IMR-90 (cell line): ENCODE data around the gene NLRP3. TPM values are rescaled to one million over a fixed set of nuclear protein-coding genes. Genes with fewer than 3 reads are reported as not detected.

Source experiments
- ATAC-seq: fragments of 200-7000 bp; cut with Tn5 transposase; 2 replicates; pipeline ENCODE4 v1.9.1; 2020; ENCODE audit warnings: low read depth, mild to moderate bottlenecking, moderate library complexity
- BruUV-seq: library from RNA; stranded (reverse); fragments of 400-500 nt; replicated peaks from 2 replicates; lab custom pipeline; 2021; lab: Mats Ljungman, UMichigan
- CTCF ChIA-PET: fragments of 300-600 bp; formaldehyde crosslinking; extraction: SDS; loops from one replicate; lab custom pipeline; 2021; ENCODE audit warnings: antibody characterized with exemption; lab: Yijun Ruan, JAX
- POLR2A ChIA-PET: fragments of 300-600 bp; sonication (Branson Sonifier 250); formaldehyde crosslinking; loops from one replicate; lab custom pipeline; 2022; ENCODE audit warnings: antibody characterized with exemption; ENCODE audit not compliant: unreplicated experiment; lab: Charles Lee
- DNase-seq: peaks from one replicate; pipeline ENCODE4 v3.0.0; 2013
- H2AFZ ChIP-seq: replicated peaks from 2 replicates; pipeline ENCODE3; 2013; ENCODE audit warnings: low read length, mild to moderate bottlenecking; ENCODE audit not compliant: poor library complexity
- H2AK5ac ChIP-seq: 2 replicates; pipeline ENCODE4 v1.6.1; 2013; ENCODE audit warnings: low read depth, low read length, inconsistent platforms
- H2AK9ac ChIP-seq: replicated peaks from 2 replicates; pipeline ENCODE3; 2013; ENCODE audit warnings: mild to moderate bottlenecking, low read depth, low read length, moderate library complexity; ENCODE audit not compliant: poor library complexity
- H2BK120ac ChIP-seq: 2 replicates; pipeline ENCODE4 v1.6.1; 2013; ENCODE audit warnings: low read depth, low read length, inconsistent platforms
- H2BK15ac ChIP-seq: 3 replicates; pipeline ENCODE4 v1.6.1; 2013; ENCODE audit warnings: low read depth, low read length, inconsistent platforms
- H2BK20ac ChIP-seq: 2 replicates; pipeline ENCODE4 v1.6.1; 2013; ENCODE audit warnings: low read depth, mild to moderate bottlenecking, inconsistent platforms, low read length, moderate library complexity
- H2BK5ac ChIP-seq: 2 replicates; pipeline ENCODE4 v1.6.1; 2013; ENCODE audit warnings: mild to moderate bottlenecking, low read depth, low read length, inconsistent platforms; ENCODE audit not compliant: poor library complexity, severe bottlenecking
- H3K14ac ChIP-seq: replicated peaks from 2 replicates; pipeline ENCODE4 v1.6.1; 2013; ENCODE audit warnings: low read depth, low read length, inconsistent platforms
- H3K18ac ChIP-seq: 2 replicates; pipeline ENCODE4 v1.6.1; 2013; ENCODE audit warnings: low read depth, low read length, control low read depth
- H3K23ac ChIP-seq: 2 replicates; pipeline ENCODE4 v1.6.1; 2013; ENCODE audit warnings: low read depth, low read length, inconsistent platforms
- H3K27ac ChIP-seq: 2 replicates; pipeline ENCODE4 v1.5.1; 2013; ENCODE audit warnings: mild to moderate bottlenecking, control low read depth, low read length; ENCODE audit not compliant: insufficient read depth
- H3K27me3 ChIP-seq: 2 replicates; pipeline ENCODE4 v1.6.1; 2013; ENCODE audit warnings: low read length; ENCODE audit not compliant: control insufficient read depth, insufficient read depth
- H3K36me3 ChIP-seq: 2 replicates; pipeline ENCODE4 v1.6.1; 2013; ENCODE audit warnings: low read length, mixed read lengths; ENCODE audit not compliant: control insufficient read depth, insufficient read depth
- H3K4ac ChIP-seq: 2 replicates; pipeline ENCODE4 v1.6.1; 2013; ENCODE audit warnings: low read depth, low read length, inconsistent platforms
- H3K4me1 ChIP-seq: 2 replicates; pipeline ENCODE4 v1.6.1; 2013; ENCODE audit warnings: low read length, mixed read lengths; ENCODE audit not compliant: control insufficient read depth, insufficient read depth
- H3K4me2 ChIP-seq: 2 replicates; pipeline ENCODE4 v1.6.1; 2013; ENCODE audit warnings: low read depth, mild to moderate bottlenecking, control low read depth, low read length, moderate library complexity
- H3K4me3 ChIP-seq: 2 replicates; pipeline ENCODE4 v1.5.1; 2013; ENCODE audit warnings: low read depth, mild to moderate bottlenecking, control low read depth, low read length, moderate library complexity; ENCODE audit not compliant: insufficient read depth
- H3K56ac ChIP-seq: 2 replicates; pipeline ENCODE4 v1.6.1; 2013; ENCODE audit warnings: low read length, inconsistent platforms; ENCODE audit not compliant: insufficient read depth; ENCODE audit errors: extremely low read depth
- H3K79me1 ChIP-seq, 2 experiments: 2 replicates each; pipeline ENCODE4 v1.6.1; 2013; ENCODE audit warnings: low read length in 2 of 2, inconsistent platforms in 1 of 2, low read depth in 1 of 2
- H3K9ac ChIP-seq: 2 replicates; pipeline ENCODE4 v1.6.1; 2013; ENCODE audit warnings: low read depth, low read length, control low read depth
- H3K9me1 ChIP-seq: 2 replicates; pipeline ENCODE4 v1.6.1; 2013; ENCODE audit warnings: low read length, inconsistent platforms; ENCODE audit not compliant: insufficient read depth
- H3K9me3 ChIP-seq: 2 replicates; pipeline ENCODE4 v1.6.1; 2013; ENCODE audit warnings: low read length; ENCODE audit not compliant: control insufficient read depth, insufficient read depth
- H4K20me1 ChIP-seq: 2 replicates; pipeline ENCODE4 v1.6.1; 2013; ENCODE audit warnings: low read length, inconsistent platforms; ENCODE audit not compliant: insufficient read depth
- H4K5ac ChIP-seq: 2 replicates; pipeline ENCODE4 v1.6.1; 2013; ENCODE audit warnings: mild to moderate bottlenecking, low read depth, low read length, control low read depth
- H4K8ac ChIP-seq, 2 experiments: 2 replicates each; pipeline ENCODE4 v1.6.1; 2013; ENCODE audit warnings: low read depth in 2 of 2, low read length in 2 of 2, control low read depth in 1 of 2, inconsistent platforms in 1 of 2
- H4K91ac ChIP-seq: 2 replicates; pipeline ENCODE4 v1.6.1; 2013; ENCODE audit warnings: low read depth, low read length, inconsistent platforms; ENCODE audit not compliant: insufficient read depth
- CHD1 ChIP-seq: IDR thresholded peaks from 2 replicates; pipeline ENCODE4 v1.6.1; 2012; ENCODE audit warnings: low read depth, low read length, improper control_type of control experiment
- MAFK ChIP-seq: IDR thresholded peaks from 2 replicates; pipeline ENCODE4 v1.6.1; 2012; ENCODE audit warnings: low read depth, low read length, improper control_type of control experiment
- MAZ ChIP-seq: IDR thresholded peaks from 2 replicates; pipeline ENCODE4 v1.6.1; 2012; ENCODE audit warnings: low read depth, mild to moderate bottlenecking, low read length, improper control_type of control experiment, moderate library complexity, borderline replicate concordance
- MXI1 ChIP-seq: IDR thresholded peaks from 2 replicates; pipeline ENCODE4 v1.6.1; 2012; ENCODE audit warnings: low read depth, mild to moderate bottlenecking, low read length, moderate library complexity, borderline replicate concordance
- RAD21 ChIP-seq: IDR thresholded peaks from 2 replicates; pipeline ENCODE4 v1.6.1; 2012; ENCODE audit warnings: low read length, improper control_type of control experiment
- RCOR1 ChIP-seq: IDR thresholded peaks from 2 replicates; pipeline ENCODE4 v1.6.1; 2012; ENCODE audit warnings: mild to moderate bottlenecking, low read length, improper control_type of control experiment; ENCODE audit not compliant: insufficient replicate concordance
- WGBS, 2 experiments: methylation state at CpG; one replicate each; pipeline versions ENCODE4 v1.1.5 to v1.1.7; 2013; ENCODE audit warnings: missing lambda C conversion rate in 2 of 2; ENCODE audit not compliant: insufficient read length in 1 of 2; ENCODE audit errors: extremely low coverage in 2 of 2; 5-methylcytosine and 5-hydroxymethylcytosine counted together
- dilution Hi-C: fragments of 300-500 bp; cut with HindIII; formaldehyde crosslinking; loops from one replicate; pipeline ENCODE4 v1.14.3; 2018; ENCODE audit warnings: low sequenced_read_pairs; ENCODE audit not compliant: unreplicated experiment
- in situ Hi-C: fragments of 300-500 bp; cut with MboI; formaldehyde crosslinking; loops from 3 replicates; pipeline ENCODE4 v1.14.3; 2019; ENCODE audit warnings: low sequenced_read_pairs, inconsistent platforms, mixed read lengths
- intact Hi-C: fragments of 100-400 bp; cut with micrococcal nuclease; formaldehyde crosslinking; loops from 2 replicates; pipeline ENCODE4 v1.10.0; 2022
- polyA plus RNA-seq, 3 experiments: library from polyadenylated mRNA; depleted of rRNA; stranded (reverse); fragments of >200 nt; gene quantifications; 2 replicates each; pipeline ENCODE4 v1.2.3, GENCODE V29; 2012; ENCODE audit warnings: low replicate concordance in 1 of 3
- total RNA-seq: library from RNA; depleted of rRNA; stranded (reverse); fragments of >200 nt; gene quantifications from 2 replicates; pipeline ENCODE4 v1.2.3, GENCODE V29; 2012

NLRP3 gene
- total and polyA plus RNA-seq, 2 of the 4 experiments (the other 2 are of a cell fraction) = 0.18 TPM; not detected in 1

DNA sequence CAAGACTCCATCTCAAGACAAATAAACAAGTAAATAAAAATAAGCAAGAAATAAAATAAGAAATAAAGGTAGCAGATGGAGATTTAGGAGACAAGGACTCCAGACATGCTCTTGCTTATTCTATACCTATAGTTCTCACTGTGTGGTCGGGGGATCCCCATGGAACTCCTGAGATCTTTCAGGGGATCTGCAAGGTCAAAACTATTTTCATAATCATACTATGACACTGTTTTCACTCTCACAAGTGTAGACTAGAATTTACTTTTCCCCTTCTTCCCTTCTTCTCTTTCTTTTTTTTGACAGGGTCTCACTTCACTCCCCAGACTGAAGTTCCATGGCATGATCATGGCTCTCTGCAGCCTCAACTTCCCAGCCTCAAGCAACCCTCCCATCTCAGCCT lies 29.8 kb upstream of the NLRP3 start:
- H4K91ac ChIP-seq = no peak overlapping the region
- no peak overlapping the region for H2BK20ac ChIP-seq
- H3K9ac ChIP-seq = no peak overlapping the region
- dilution Hi-C loops = no loop called here
- no peak overlapping the region for H2AK5ac ChIP-seq
- H4K8ac ChIP-seq = no peak overlapping the region
- no peak overlapping the region for H2BK15ac ChIP-seq
- TF ChIP-seq CHD1 (no peak), RCOR1 (no peak), RAD21 (no peak), MAFK (no peak), MXI1 (no peak), MAZ (no peak)
- H2AK9ac ChIP-seq = no peak overlapping the region
- H3K23ac ChIP-seq = no peak overlapping the region
- H3K18ac ChIP-seq = no peak overlapping the region
- no CpG with 5 or more reads among the region's 1 CpG for WGBS, 2 experiments
- no peak overlapping the region for H2BK5ac ChIP-seq
- no peak for ATAC-seq
- no peak overlapping the region for H3K14ac ChIP-seq
- H3K27ac ChIP-seq = no peak overlapping the region
- no peaks in the 10 kb centered on the region for H3K79me1 ChIP-seq
- no peaks in the 10 kb centered on the region for H3K27me3 ChIP-seq
- H2BK120ac ChIP-seq = no peak overlapping the region
- intact Hi-C loops = no loop called here
- no peak overlapping the region for H3K56ac ChIP-seq
- CTCF ChIA-PET = interaction anchor here (1.2 kb wide), 1 partner anchor 13 kb away, joined by 3 read pairs; no protein-coding TSS in a partner anchor
- H3K4ac ChIP-seq = no peak overlapping the region
- H3K4me1 ChIP-seq = peaks cover 2% of the 10 kb centered on the region; the same call in 1 of the 2 replicates
- no peak overlapping the region for H3K4me2 ChIP-seq
- H4K5ac ChIP-seq = no peak overlapping the region
- DNase-seq = no peak
- POLR2A ChIA-PET = no interaction called here
- H2AFZ ChIP-seq = no peak overlapping the region
- H3K36me3 ChIP-seq = no peaks in the 10 kb centered on the region
- BruUV-seq = no TSS peak
- no peaks in the 10 kb centered on the region for H4K20me1 ChIP-seq
- no peaks in the 10 kb centered on the region for H3K9me3 ChIP-seq
- H3K4me3 ChIP-seq = no peak overlapping the region
- in situ Hi-C loops = no loop called here
- H3K9me1 ChIP-seq = no peaks in the 10 kb centered on the region
